Epithelial cell of proximal tubule (primary cell): ENCODE measurements around the gene ADM. TPM values are rescaled to one million over a fixed set of nuclear protein-coding genes. Genes with fewer than 3 reads are reported as not detected.

Source experiments
- DNase-seq: peaks from one replicate; pipeline ENCODE4 v3.0.0-alpha.2; 2011; ENCODE audit warnings: low read depth
- H3K4me3 ChIP-seq: 2 replicates; pipeline ENCODE4 v1.5.1; 2011; ENCODE audit warnings: low read depth, mild to moderate bottlenecking, low read length
- CTCF ChIP-seq: conservative IDR thresholded peaks from 2 replicates; pipeline ENCODE4 v1.5.1; 2012; ENCODE audit warnings: low read depth, mild to moderate bottlenecking, low read length
- total RNA-seq: library from RNA; depleted of rRNA; stranded (reverse); fragments of >200 nt; gene quantifications from 2 replicates; pipeline ENCODE4 v1.2.3, GENCODE V29; 2015

ADM gene
- total RNA-seq, 1 donor from 2014 or later = 74.2 TPM

- H3K4me3 ChIP-seq = no peak overlapping the region
- no peak for DNase-seq
- no peak for TF ChIP-seq CTCF
Measured at GRCh38 chr11:10356161-10356560, 51.3 kb downstream of the ADM start.

Other genes with a start within 250 kb of the ADM start
- 15.6 and 26.2 TPM in 2 replicates for gene SBF2, start 10.9 kb upstream of the ADM start, total RNA-seq
- 5.4 and 7.1 TPM in 2 replicates for gene AMPD3, start 150.2 kb downstream of the ADM start, total RNA-seq
- 18.2 and 21.7 TPM in 2 replicates for gene RNF141, start 236.1 kb downstream of the ADM start, total RNA-seq